Cardiac muscle cell (in vitro differentiated cells and primary cell): Measurements from ENCODE around the gene MTCL1. TPM values are rescaled to one million over a fixed set of nuclear protein-coding genes. Genes with fewer than 3 reads are reported as not detected.

ENCODE experiments used
- DNase-seq, 2 donors: peaks; one replicate each; pipeline versions ENCODE4 v3.0.0 to v3.0.0-alpha.2; 2010 to 2017; ENCODE audit warnings: low read depth in 1 of 2, low spot score in 1 of 2
- H3K27ac ChIP-seq: fragments of 200-600 bp; sonication (generic); 2 replicates; pipeline ENCODE4 v1.5.1; 2016
- H3K27me3 ChIP-seq: fragments of 200-600 bp; sonication (generic); 2 replicates; pipeline ENCODE4 v1.6.0; 2016; ENCODE audit warnings: control low read depth
- H3K36me3 ChIP-seq: fragments of 200-600 bp; sonication (generic); 2 replicates; pipeline ENCODE4 v1.5.1; 2016; ENCODE audit warnings: control low read depth
- H3K4me1 ChIP-seq: fragments of 200-600 bp; sonication (generic); 2 replicates; pipeline ENCODE4 v1.8.1; 2017; ENCODE audit warnings: low read depth, mild to moderate bottlenecking, mixed run types
- H3K4me3 ChIP-seq: fragments of 200-600 bp; sonication (generic); 2 replicates; pipeline ENCODE4 v1.5.1; 2016; ENCODE audit warnings: mild to moderate bottlenecking
- H3K9me3 ChIP-seq: fragments of 200-600 bp; sonication (generic); 2 replicates; pipeline ENCODE4 v1.5.1; 2017; ENCODE audit warnings: low read depth, mild to moderate bottlenecking, control low read depth
- CTCF ChIP-seq: IDR thresholded peaks from 2 replicates; pipeline ENCODE4 v1.5.1; 2012; ENCODE audit warnings: low read depth, mild to moderate bottlenecking, low read length
- polyA plus RNA-seq: library from polyadenylated mRNA; unstranded; fragments of >200 nt; fragmentation: Nextera tagmentation; extraction: Ambion mirVana; gene quantifications from 2 replicates; pipeline ENCODE4 v1.2.1, GENCODE V29; 2016
- total RNA-seq: library from RNA; depleted of rRNA; stranded (reverse); fragments of >200 nt; gene quantifications from 2 replicates; pipeline ENCODE4 v1.2.3, GENCODE V29; 2016

MTCL1 gene
- total and polyA plus RNA-seq, 2 experiments from 2014 or later, result 1.8 to 9.6 TPM

- DNase-seq, result no peak
- Histone ChIP-seq H3K27me3 (no peaks in the 10 kb centered on the region), H3K36me3 (no peaks in the 10 kb centered on the region), H3K9me3 (no peaks in the 10 kb centered on the region), H3K4me3 (no peak overlapping the region), H3K27ac (no peak overlapping the region), H3K4me1 (no peaks in the 10 kb centered on the region)
- TF ChIP-seq CTCF, result no peak
These were observed 10.2 kb downstream of the MTCL1 start for GRCh38 chr18:8715599-8715998.

DNA sequence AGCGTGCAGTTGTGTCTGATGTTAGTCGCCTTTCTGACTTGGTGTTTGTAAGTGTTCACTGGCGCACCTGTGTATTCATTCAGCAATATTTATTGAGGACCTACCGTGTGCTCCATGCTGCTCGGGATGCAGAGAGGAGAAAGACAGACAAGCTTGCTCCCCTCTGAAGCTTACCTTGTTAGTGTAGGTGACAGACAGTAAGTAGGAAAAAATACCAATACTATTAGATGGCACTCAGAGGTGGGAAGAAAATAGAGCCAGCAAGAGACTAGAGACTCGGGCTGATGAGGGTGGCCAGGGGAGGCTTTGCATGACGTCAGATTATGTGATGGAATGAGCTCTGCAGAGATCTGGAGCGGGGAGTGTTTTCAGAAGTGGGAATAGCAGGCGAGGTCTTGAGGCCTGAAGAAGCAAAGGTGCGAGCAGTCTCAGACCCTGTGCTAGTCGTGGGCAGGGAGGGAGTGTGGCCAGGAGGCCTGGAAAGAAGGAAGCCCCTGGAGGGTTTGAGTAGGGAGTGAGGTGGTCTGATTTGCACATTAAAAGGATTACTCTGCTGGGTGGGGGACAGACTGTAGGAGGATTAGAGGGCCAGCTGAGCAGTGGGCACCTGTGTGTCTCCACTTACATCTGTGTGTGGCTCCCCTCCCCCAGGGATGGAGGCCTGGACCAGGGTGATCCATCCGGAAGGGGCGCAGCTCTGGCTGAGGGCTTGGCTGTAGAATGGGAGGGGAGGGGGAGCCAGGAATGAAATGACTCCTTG lies 11.8 kb downstream of the MTCL1 start:
- H3K27ac ChIP-seq, result no peak overlapping the region

GRCh38 chr18:8718401-8718913 lies 13.1 kb downstream of the MTCL1 start:
- Histone ChIP-seq H3K36me3 (no peaks in the 10 kb centered on the region), H3K27me3 (no peaks in the 10 kb centered on the region), H3K9me3 (no peaks in the 10 kb centered on the region), H3K4me1 (no peaks in the 10 kb centered on the region), H3K27ac (no peak overlapping the region), H3K4me3 (no peak overlapping the region)
- TF ChIP-seq CTCF, result no peak
- DNase-seq, result no peak

More for the DNA sequence above, 11.8 kb downstream of the MTCL1 start:
- Histone ChIP-seq H3K36me3 (no peaks in the 10 kb centered on the region), H3K4me1 (no peaks in the 10 kb centered on the region), H3K9me3 (no peaks in the 10 kb centered on the region), H3K27me3 (no peaks in the 10 kb centered on the region), H3K4me3 (no peak overlapping the region)
- no peak for TF ChIP-seq CTCF
- DNase-seq, result no peak

DNA sequence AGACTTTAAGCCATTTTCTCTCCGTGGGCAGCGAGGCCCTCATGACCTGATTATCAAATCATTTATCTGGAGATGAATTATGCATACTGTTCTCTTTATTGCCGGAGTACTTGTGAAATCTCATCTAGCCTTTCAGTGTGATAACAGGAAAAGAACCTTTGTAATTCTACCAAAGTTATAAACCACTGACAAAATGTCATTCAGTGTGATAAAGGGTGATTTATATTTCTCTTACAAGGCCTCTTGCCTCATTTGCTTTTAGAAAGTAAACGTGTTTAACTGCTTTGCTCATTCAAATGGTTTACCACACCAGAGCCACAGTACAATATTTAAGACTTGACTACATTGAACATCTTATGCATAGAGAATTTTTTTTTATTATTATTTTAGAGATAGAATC lies 13.8 kb downstream of the MTCL1 start:
- H3K36me3 ChIP-seq, result no peaks in the 10 kb centered on the region
- no peak overlapping the region for H3K27ac ChIP-seq
- no peak for TF ChIP-seq CTCF
- H3K9me3 ChIP-seq, result no peaks in the 10 kb centered on the region
- H3K4me1 ChIP-seq, result no peaks in the 10 kb centered on the region
- DNase-seq, result no peak
- H3K27me3 ChIP-seq, result no peaks in the 10 kb centered on the region
- H3K4me3 ChIP-seq, result no peak overlapping the region

- H3K4me1 ChIP-seq, result no peaks in the 10 kb centered on the region
- H3K36me3 ChIP-seq, result no peaks in the 10 kb centered on the region
These were observed 14.8 kb downstream of the MTCL1 start for GRCh38 chr18:8720141-8720540.

More at GRCh38 chr18:8720141-8720540, 14.8 kb downstream of the MTCL1 start:
- Histone ChIP-seq H3K27me3 (no peaks in the 10 kb centered on the region), H3K27ac (no peak overlapping the region), H3K4me3 (no peak overlapping the region), H3K9me3 (no peaks in the 10 kb centered on the region)
- DNase-seq, result no peak
- no peak for TF ChIP-seq CTCF
